ENCODE results near the gene TCFL5.

GRCh38 chr20:62806383-62807050, 55.1 kb downstream of the TCFL5 start:
- TF ChIP-seq POLR2A (IDR thresholded peaks at IDR 0.05) (no peak), CTCF (IDR thresholded peaks at IDR 0.05 in 8 of 11, conservative IDR thresholded peaks at IDR 0.05 in 3 of 11) (no peak)

Data from spleen (tissue), 7 donors.